ENCODE measurements around the gene ROR2. TPM values are rescaled to one million over a fixed set of nuclear protein-coding genes. Genes with fewer than 3 reads are reported as not detected.

Gene ROR2
- total and polyA plus RNA-seq, 2 experiments from 2014 or later: 7.1 to 12.9 TPM

DNA sequence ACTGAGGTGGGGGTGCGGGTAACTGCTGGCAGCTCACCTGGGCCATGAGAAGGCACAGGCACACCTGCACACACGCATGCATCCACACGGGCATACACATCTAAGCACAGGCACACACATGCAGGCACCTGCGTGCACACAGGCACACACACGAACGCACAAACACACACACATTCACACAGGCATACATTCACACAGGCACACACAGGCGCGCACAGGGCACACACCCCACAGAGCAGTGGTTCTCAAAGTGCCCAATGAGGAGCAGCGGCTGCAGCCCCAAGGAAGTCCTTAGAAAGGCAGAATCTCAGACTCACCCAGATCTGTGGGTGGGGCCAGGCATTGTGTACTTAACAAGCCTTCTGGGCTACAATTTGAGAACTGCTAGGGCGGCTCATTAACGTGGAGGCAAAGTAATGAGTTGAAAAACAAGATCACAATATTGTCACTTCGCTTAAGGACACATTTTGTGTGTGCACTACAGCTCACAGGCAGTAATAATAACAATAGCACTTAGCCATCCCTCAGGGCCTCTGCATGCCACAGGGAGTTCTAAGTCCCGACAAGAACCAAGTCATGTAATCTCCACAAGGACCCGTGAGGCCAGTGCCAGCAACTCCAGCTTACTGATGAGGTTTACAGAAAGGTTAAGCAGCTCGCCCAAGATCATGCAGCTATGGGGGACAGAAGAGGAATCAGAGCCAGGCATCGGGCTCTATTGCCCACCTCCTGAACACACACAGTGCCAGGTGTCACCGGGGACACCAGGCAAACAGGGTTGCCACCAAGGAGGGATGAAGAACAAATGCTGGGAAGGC lies 91.6 kb downstream of the ROR2 start:
- Histone ChIP-seq H4K20me1 (ENCODE audit: insufficient read depth) (no peaks in the 10 kb centered on the region), H3K9me3 (ENCODE audit: low read depth) (no peaks in the 10 kb centered on the region), H3K27ac (no peak overlapping the region), H3K36me3 (ENCODE audit: low read depth) (no peaks in the 10 kb centered on the region), H3K27me3 (replicated peaks; ENCODE audit: insufficient read depth) (no peaks in the 10 kb centered on the region), H3F3A (ENCODE audit: insufficient read depth) (no peaks in the 10 kb centered on the region), H3K9ac (no peak overlapping the region), H3K9me2 (ENCODE audit: insufficient read depth) (no peaks in the 10 kb centered on the region), H3K4me1 (ENCODE audit: insufficient read depth) (0 out of 2 replicates have a peak, but pooled peaks cover 3% of the 10 kb centered on the region), H3K4me3 (no peak overlapping the region), H2AFZ (no peak overlapping the region), H3K79me2 (ENCODE audit: insufficient read depth) (no peaks in the 10 kb centered on the region; the same call in 1 of the 2 replicates), H3K4me2 (ENCODE audit: unreplicated experiment) (no peak overlapping the region)
- 78 to 81% methylated on average over 17 of the region's 17 CpGs for WGBS, 2 experiments (ENCODE audit: low coverage in 1 of 2, low lambda C conversion rate in 2 of 2, missing lambda C conversion rate in 2 of 2)
- TF ChIP-seq EZH2 (IDR thresholded peaks at IDR 0.05; ENCODE audit: insufficient read depth, poor library complexity, severe bottlenecking): no peak
- no peak for TF ChIP-seq EZH2phosphoT487 (IDR thresholded peaks at IDR 0.05; ENCODE audit: insufficient read depth, low read depth)
- in situ Hi-C loops (cut with MboI): no loop called here
- DNase-seq: no peak

DNA sequence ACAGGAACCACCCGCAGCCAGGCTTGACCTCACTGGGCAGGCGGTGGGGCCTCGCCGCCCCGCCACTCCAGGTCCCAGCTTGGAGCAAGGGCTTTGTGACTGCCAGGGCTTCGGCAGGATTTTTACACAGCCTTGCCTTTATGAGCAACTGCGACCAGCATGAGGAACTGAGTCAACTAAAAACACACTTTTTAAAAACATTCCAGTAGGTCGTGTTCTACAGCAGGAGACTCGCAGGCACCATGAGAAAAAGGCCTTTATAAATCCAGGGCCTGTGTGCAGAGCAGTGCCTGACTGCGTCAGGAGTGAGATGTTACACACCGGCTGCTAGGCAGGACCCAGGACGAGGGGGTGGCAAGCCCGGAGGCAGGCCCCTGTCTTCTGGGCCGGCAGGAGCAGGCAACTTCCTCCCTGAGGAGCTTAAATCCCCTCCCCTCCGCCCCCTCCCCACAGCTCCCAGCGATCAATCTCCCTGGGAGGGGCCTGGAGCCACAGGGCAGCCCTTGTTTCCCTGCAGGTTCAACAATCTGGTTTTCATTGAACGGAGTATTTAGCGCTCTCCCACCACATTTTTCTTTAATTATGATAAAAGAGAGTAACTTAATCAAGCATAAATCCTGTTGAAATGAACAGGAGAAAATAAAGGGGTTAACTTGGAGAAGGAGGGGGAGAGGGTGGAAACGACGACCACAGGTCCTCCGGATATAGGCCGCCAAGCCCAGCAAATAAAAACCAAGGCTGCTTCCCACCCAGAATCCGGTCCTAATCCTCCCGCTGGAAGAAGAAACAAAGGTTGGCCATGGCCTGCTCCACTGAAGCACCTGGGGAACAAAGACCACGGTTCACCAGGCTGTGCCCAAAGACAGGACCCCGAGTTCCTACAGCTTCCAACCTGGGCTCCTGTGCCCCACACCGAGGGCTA lies 92.5 kb downstream of the ROR2 start:
- Histone ChIP-seq H3K27ac (no peak overlapping the region), H3K9ac (no peak overlapping the region), H3K4me3 (no peak overlapping the region), H3K9me2 (ENCODE audit: insufficient read depth) (no peaks in the 10 kb centered on the region), H3K27me3 (replicated peaks; ENCODE audit: insufficient read depth) (no peaks in the 10 kb centered on the region), H3K36me3 (ENCODE audit: low read depth) (no peaks in the 10 kb centered on the region), H3K79me2 (ENCODE audit: insufficient read depth) (no peaks in the 10 kb centered on the region; the same call in 1 of the 2 replicates), H2AFZ (no peak overlapping the region), H3K4me1 (ENCODE audit: insufficient read depth) (0 out of 2 replicates have a peak, but pooled peaks cover 3% of the 10 kb centered on the region), H3K4me2 (ENCODE audit: unreplicated experiment) (no peak overlapping the region), H3K9me3 (ENCODE audit: low read depth) (no peaks in the 10 kb centered on the region), H3F3A (ENCODE audit: insufficient read depth) (no peaks in the 10 kb centered on the region), H4K20me1 (ENCODE audit: insufficient read depth) (no peaks in the 10 kb centered on the region)
- in situ Hi-C loops (cut with MboI): no loop called here
- 74 to 76% methylated on average over 21 to 27 of the region's 27 CpGs for WGBS, 2 experiments (ENCODE audit: low coverage in 1 of 2, low lambda C conversion rate in 2 of 2, missing lambda C conversion rate in 2 of 2)
- no peak for DNase-seq
- TF ChIP-seq EZH2 (IDR thresholded peaks at IDR 0.05; ENCODE audit: insufficient read depth, poor library complexity, severe bottlenecking) (no peak), EZH2phosphoT487 (IDR thresholded peaks at IDR 0.05; ENCODE audit: insufficient read depth, low read depth) (no peak)

DNA sequence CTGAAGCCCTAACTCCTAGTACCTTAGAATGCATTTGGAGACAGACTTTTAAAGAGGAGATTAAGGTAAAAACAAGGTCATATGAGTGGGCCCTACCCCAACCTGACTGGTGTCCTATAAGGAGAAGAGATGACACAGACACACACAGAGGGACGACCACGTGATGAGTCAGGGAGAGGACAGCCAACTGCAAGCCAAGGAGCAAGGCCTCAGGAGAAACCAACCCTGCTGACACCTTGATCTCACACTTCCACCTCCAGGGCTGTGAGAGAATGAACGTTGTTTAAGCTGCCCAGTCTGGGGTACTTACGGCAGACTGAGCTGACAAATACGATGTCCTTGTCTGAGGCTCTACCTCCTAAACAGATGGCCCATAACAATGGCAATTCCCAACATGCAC lies 93.6 kb downstream of the ROR2 start:
- Histone ChIP-seq H3F3A (ENCODE audit: insufficient read depth) (no peaks in the 10 kb centered on the region), H3K9ac (no peak overlapping the region), H3K9me3 (ENCODE audit: low read depth) (no peaks in the 10 kb centered on the region), H3K27me3 (replicated peaks; ENCODE audit: insufficient read depth) (no peaks in the 10 kb centered on the region), H3K27ac (no peak overlapping the region), H3K36me3 (ENCODE audit: low read depth) (no peaks in the 10 kb centered on the region), H3K79me2 (ENCODE audit: insufficient read depth) (no peaks in the 10 kb centered on the region; the same call in 1 of the 2 replicates), H3K4me2 (ENCODE audit: unreplicated experiment) (no peak overlapping the region), H2AFZ (no peak overlapping the region), H3K9me2 (ENCODE audit: insufficient read depth) (no peaks in the 10 kb centered on the region), H3K4me3 (no peak overlapping the region), H3K4me1 (ENCODE audit: insufficient read depth) (0 out of 2 replicates have a peak, but pooled peaks cover 3% of the 10 kb centered on the region), H4K20me1 (ENCODE audit: insufficient read depth) (no peaks in the 10 kb centered on the region)
- DNase-seq: peak; percentile 31
- 77 to 90% methylated on average over 5 of the region's 5 CpGs for WGBS, 2 experiments (ENCODE audit: low coverage in 1 of 2, low lambda C conversion rate in 2 of 2, missing lambda C conversion rate in 2 of 2)
- no peak for TF ChIP-seq EZH2 (IDR thresholded peaks at IDR 0.05; ENCODE audit: insufficient read depth, poor library complexity, severe bottlenecking)
- TF ChIP-seq EZH2phosphoT487 (IDR thresholded peaks at IDR 0.05; ENCODE audit: insufficient read depth, low read depth): no peak
- in situ Hi-C loops (cut with MboI): no loop called here

DNA sequence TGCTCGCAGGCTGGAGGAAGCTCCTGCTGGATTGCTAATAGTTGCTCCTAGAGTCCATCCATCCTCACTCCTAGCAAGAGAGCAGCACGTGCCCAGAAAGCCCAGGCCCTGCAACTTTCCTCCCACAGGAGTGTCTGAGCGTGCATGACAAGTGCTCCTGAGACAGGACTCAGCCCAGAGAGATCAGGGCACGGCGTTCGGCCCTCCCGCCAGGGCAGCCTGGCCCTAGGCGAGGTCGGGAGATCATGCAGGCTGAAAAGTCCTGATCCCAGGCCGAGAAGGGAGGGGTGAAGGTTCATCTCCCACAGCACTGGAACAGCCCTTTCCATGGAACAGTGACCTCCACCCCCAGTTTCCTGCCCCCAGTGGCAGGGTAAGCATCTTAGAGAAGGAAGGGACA lies 94.8 kb downstream of the ROR2 start:
- no peaks in the 10 kb centered on the region for H3K9me3 ChIP-seq (ENCODE audit: low read depth)
- no peaks in the 10 kb centered on the region for H3K36me3 ChIP-seq (ENCODE audit: low read depth)
- no peak overlapping the region for H3K4me3 ChIP-seq
- H3K79me2 ChIP-seq (ENCODE audit: insufficient read depth): no peaks in the 10 kb centered on the region
- H3F3A ChIP-seq (ENCODE audit: insufficient read depth): no peaks in the 10 kb centered on the region
- no peak overlapping the region for H2AFZ ChIP-seq
- DNase-seq: no peak
- no peak for TF ChIP-seq EZH2phosphoT487 (IDR thresholded peaks at IDR 0.05; ENCODE audit: insufficient read depth, low read depth)
- no peak for TF ChIP-seq EZH2 (IDR thresholded peaks at IDR 0.05; ENCODE audit: insufficient read depth, poor library complexity, severe bottlenecking)
- H4K20me1 ChIP-seq (ENCODE audit: insufficient read depth): no peaks in the 10 kb centered on the region
- H3K9ac ChIP-seq: no peak overlapping the region
- H3K27me3 ChIP-seq (replicated peaks; ENCODE audit: insufficient read depth): no peaks in the 10 kb centered on the region
- H3K4me1 ChIP-seq (ENCODE audit: insufficient read depth): 0 out of 2 replicates have a peak, but pooled peaks cover 3% of the 10 kb centered on the region
- in situ Hi-C loops (cut with MboI): no loop called here
- 80 to 89% methylated on average over 10 of the region's 10 CpGs for WGBS, 2 experiments (ENCODE audit: low coverage in 1 of 2, low lambda C conversion rate in 2 of 2, missing lambda C conversion rate in 2 of 2)
- H3K4me2 ChIP-seq (ENCODE audit: unreplicated experiment): no peak overlapping the region
- no peaks in the 10 kb centered on the region for H3K9me2 ChIP-seq (ENCODE audit: insufficient read depth)
- no peak overlapping the region for H3K27ac ChIP-seq

Measured in GM23248 (cell line).